MCF 10A (cell line): ENCODE measurements around the gene ARID5B. TPM values are rescaled to one million over a fixed set of nuclear protein-coding genes. Genes with fewer than 3 reads are reported as not detected.

ENCODE experiments used
- BruUV-seq: library from RNA; stranded (reverse); fragments of 400-500 nt; replicated peaks from 2 replicates; lab custom pipeline; 2021; lab: Mats Ljungman, UMichigan
- CTCF ChIA-PET: fragments of 300-600 bp; sonication (Branson Sonifier 250); formaldehyde crosslinking; extraction: SDS; loops from one replicate; lab custom pipeline; 2021; ENCODE audit warnings: antibody characterized with exemption, inconsistent platforms; lab: Yijun Ruan, JAX
- POLR2A ChIA-PET: fragments of 300-600, 350-650 bp; sonication (Branson Sonifier 250); formaldehyde crosslinking; extraction: SDS; loops from one replicate; lab custom pipeline; 2020; ENCODE audit warnings: antibody characterized with exemption, inconsistent platforms; lab: Yijun Ruan, JAX
- DNase-seq: peaks from one replicate; pipeline ENCODE4 v3.0.0-alpha.2; 2018; ENCODE audit not compliant: unreplicated experiment
- H3K27ac Mint-ChIP-seq: one replicate; pipeline ENCODE4 v1.8.0; 2022; ENCODE audit warnings: mild to moderate bottlenecking, low read depth, mixed read lengths; ENCODE audit not compliant: unreplicated experiment
- H3K27me3 Mint-ChIP-seq: one replicate; pipeline ENCODE4 v1.8.0; 2022; ENCODE audit warnings: mixed read lengths; ENCODE audit not compliant: insufficient read depth, unreplicated experiment
- H3K36me3 Mint-ChIP-seq: one replicate; pipeline ENCODE4 v1.8.0; 2022; ENCODE audit warnings: mild to moderate bottlenecking, moderate library complexity, mixed read lengths; ENCODE audit not compliant: insufficient read depth, unreplicated experiment
- H3K4me1 Mint-ChIP-seq: one replicate; pipeline ENCODE4 v1.8.0; 2022; ENCODE audit warnings: mixed read lengths; ENCODE audit not compliant: insufficient read depth, unreplicated experiment
- H3K4me3 Mint-ChIP-seq: one replicate; pipeline ENCODE4 v1.8.0; 2022; ENCODE audit warnings: mild to moderate bottlenecking, moderate library complexity, mixed read lengths; ENCODE audit not compliant: unreplicated experiment
- H3K9me3 Mint-ChIP-seq: one replicate; pipeline ENCODE4 v1.8.0; 2022; ENCODE audit warnings: mixed read lengths; ENCODE audit not compliant: unreplicated experiment
- CTCF ChIP-seq: fragments of 200-600 bp; IDR thresholded peaks from one replicate; pipeline ENCODE4 v1.8.0; 2022; ENCODE audit warnings: antibody characterized with exemption, mild to moderate bottlenecking; ENCODE audit not compliant: unreplicated experiment
- intact Hi-C: fragments of 100-400 bp; cut with micrococcal nuclease; formaldehyde crosslinking; loops from 2 replicates; pipeline ENCODE4 v1.14.1; 2022
- total RNA-seq: library from RNA; stranded (reverse); gene quantifications from 2 replicates; pipeline ENCODE4 v1.2.3, GENCODE V29; 2022

The ARID5B gene
- total RNA-seq, 1 experiment from 2014 or later = 12.2 TPM

- peak; percentile 90 for DNase-seq
- Mint-ChIP-seq H3K27me3 (no peaks in the 10 kb centered on the region), H3K27ac (peak overlapping the region; percentile 96), H3K36me3 (peaks cover 2% of the 10 kb centered on the region), H3K9me3 (no peaks in the 10 kb centered on the region), H3K4me1 (peaks cover 38% of the 10 kb centered on the region), H3K4me3 (peak overlapping the region; percentile 75)
- CTCF ChIA-PET = interaction anchor here (0.6 to 2.1 kb wide), 12 partner anchors 27 to 272 kb away, joined by 3 to 15 read pairs (median 4); partner anchors contain the start of gene ARID5B
- BruUV-seq = TSS peak; percentile 95
- intact Hi-C loops = loop anchor here (2.0 kb wide), 1 partner anchor 90 kb away; no protein-coding TSS in a partner anchor
- POLR2A ChIA-PET = interaction anchor here (0.6 to 5.6 kb wide), 27 partner anchors 12 to 1522 kb away, joined by 3 to 115 read pairs (median 5); partner anchors contain the start of gene ARID5B
- no peak for TF ChIP-seq CTCF
These were observed 91.5 kb downstream of the ARID5B start for GRCh38 chr10:61992671-61993668.

GRCh38 chr10:61993711-61994401 lies 92.4 kb downstream of the ARID5B start:
- intact Hi-C loops = loop anchor here (2.0 kb wide), 1 partner anchor 91 kb away; no protein-coding TSS in a partner anchor
- H3K36me3 Mint-ChIP-seq = peaks cover 5% of the 10 kb centered on the region
- H3K4me3 Mint-ChIP-seq = peak overlapping the region; percentile 75
- H3K27ac Mint-ChIP-seq = peak overlapping the region; percentile 96
- peaks cover 35% of the 10 kb centered on the region for H3K4me1 Mint-ChIP-seq
- no peak for TF ChIP-seq CTCF
- BruUV-seq = no TSS peak
- H3K9me3 Mint-ChIP-seq = no peaks in the 10 kb centered on the region
- CTCF ChIA-PET = interaction anchor here (0.6 to 2.1 kb wide), 8 partner anchors 26 to 141 kb away, joined by 3 to 15 read pairs (median 4); partner anchors contain the start of gene ARID5B
- POLR2A ChIA-PET = interaction anchor here (0.6 to 5.6 kb wide), 19 partner anchors 11 to 1521 kb away, joined by 3 to 115 read pairs (median 10); partner anchors contain the start of gene ARID5B
- no peaks in the 10 kb centered on the region for H3K27me3 Mint-ChIP-seq
- DNase-seq = peak; percentile 11

GRCh38 chr10:61994405-61995219 lies 93.1 kb downstream of the ARID5B start:
- peaks cover 7% of the 10 kb centered on the region for H3K36me3 Mint-ChIP-seq
- H3K27ac Mint-ChIP-seq = peak overlapping the region; percentile 96
- ChIA-PET POLR2A (interaction anchor here (0.6 to 5.6 kb wide), 7 partner anchors 10 to 971 kb away, joined by 3 to 115 read pairs (median 18); partner anchors contain the start of gene ARID5B), CTCF (interaction anchor here (2.1 kb wide), 1 partner anchor 44 kb away, joined by 15 read pairs; no protein-coding TSS in a partner anchor)
- no peak for TF ChIP-seq CTCF
- peaks cover 35% of the 10 kb centered on the region for H3K4me1 Mint-ChIP-seq
- no TSS peak for BruUV-seq
- intact Hi-C loops = no loop called here
- no peak overlapping the region for H3K4me3 Mint-ChIP-seq
- DNase-seq = no peak
- H3K9me3 Mint-ChIP-seq = no peaks in the 10 kb centered on the region
- no peaks in the 10 kb centered on the region for H3K27me3 Mint-ChIP-seq
